ENCODE results near the gene MICOS13. TPM values are rescaled to one million over a fixed set of nuclear protein-coding genes. Genes with fewer than 3 reads are reported as not detected.

MICOS13 gene
- total and polyA plus RNA-seq, 2 experiments from 2014 or later: 15.5 to 54.6 TPM

GRCh38 chr19:5664515-5664914 is 15.8 kb downstream of the MICOS13 start:
- H2AFZ ChIP-seq: no peak overlapping the region
- H3K79me2 ChIP-seq (replicated peaks; ENCODE audit: insufficient read depth): no peaks in the 10 kb centered on the region; the same call in 1 of the 2 replicates
- peaks cover 92% of the 10 kb centered on the region for H3K36me3 Mint-ChIP-seq (ENCODE audit: low read depth)
- H3F3A ChIP-seq (replicated peaks; ENCODE audit: low read depth): peaks cover 11% of the 10 kb centered on the region
- H3K4me2 ChIP-seq: no peak overlapping the region
- peaks cover 13% of the 10 kb centered on the region for H3K4me1 Mint-ChIP-seq
- H3K27ac ChIP-seq (ENCODE audit: low read depth): no peak overlapping the region
- H4K20me1 ChIP-seq (replicated peaks; ENCODE audit: insufficient read depth): peaks cover 20% of the 10 kb centered on the region
- DNase-seq (ENCODE audit: low spot score): no peak
- H3K4me1 ChIP-seq (ENCODE audit: insufficient read depth): 0 out of 2 replicates have a peak, but pooled peaks cover 3% of the 10 kb centered on the region
- ATAC-seq: no peak
- TF ChIP-seq ZNF114 (CRISPR knock-in tag; IDR thresholded peaks at IDR 0.05) (no peak), JUNB (IDR thresholded peaks at IDR 0.05; ENCODE audit: unreplicated experiment) (no peak), CTCF (conservative IDR thresholded peaks at IDR 0.05; ENCODE audit: low read depth in 2 of 2) (no peak), ZNF331 (CRISPR knock-in tag; IDR thresholded peaks at IDR 0.05; ENCODE audit: low read depth) (no peak), EZH2phosphoT487 (IDR thresholded peaks at IDR 0.05; ENCODE audit: unreplicated experiment) (no peak), STAT1 (IDR thresholded peaks at IDR 0.05; ENCODE audit: unreplicated experiment) (no peak), REST (IDR thresholded peaks at IDR 0.05; ENCODE audit: unreplicated experiment) (no peak)
- peaks cover 53% of the 10 kb centered on the region for H3K36me3 ChIP-seq (ENCODE audit: insufficient read depth)
- H3K9me3 Mint-ChIP-seq: no peaks in the 10 kb centered on the region
- H3K27ac Mint-ChIP-seq: no peak overlapping the region
- no peak overlapping the region for H3K4me3 ChIP-seq
- H3K4me3 Mint-ChIP-seq: no peak overlapping the region
- H3K27me3 ChIP-seq (ENCODE audit: insufficient read depth): no peaks in the 10 kb centered on the region
- H3K27me3 Mint-ChIP-seq (ENCODE audit: insufficient read depth, low read depth, poor library complexity): peaks cover 13% of the 10 kb centered on the region
- no peaks in the 10 kb centered on the region for H3K9me2 ChIP-seq (ENCODE audit: insufficient read depth)

- no peaks in the 10 kb centered on the region for H3K9me3 Mint-ChIP-seq
- Histone ChIP-seq H3K79me2 (replicated peaks; ENCODE audit: insufficient read depth) (no peaks in the 10 kb centered on the region; the same call in 1 of the 2 replicates), H3K27ac (ENCODE audit: low read depth) (no peak overlapping the region), H3K4me2 (no peak overlapping the region), H3K9me2 (ENCODE audit: insufficient read depth) (no peaks in the 10 kb centered on the region), H3K36me3 (ENCODE audit: insufficient read depth) (peaks cover 50% of the 10 kb centered on the region), H3K4me1 (ENCODE audit: insufficient read depth) (0 out of 2 replicates have a peak, but pooled peaks cover 3% of the 10 kb centered on the region), H3F3A (replicated peaks; ENCODE audit: low read depth) (peaks cover 11% of the 10 kb centered on the region), H2AFZ (no peak overlapping the region), H3K4me3 (no peak overlapping the region), H4K20me1 (replicated peaks; ENCODE audit: insufficient read depth) (peaks cover 22% of the 10 kb centered on the region), H3K27me3 (ENCODE audit: insufficient read depth) (no peaks in the 10 kb centered on the region)
- H3K27ac Mint-ChIP-seq: no peak overlapping the region
- peaks cover 13% of the 10 kb centered on the region for H3K27me3 Mint-ChIP-seq (ENCODE audit: insufficient read depth, low read depth, poor library complexity)
- peaks cover 13% of the 10 kb centered on the region for H3K4me1 Mint-ChIP-seq
- H3K4me3 Mint-ChIP-seq: no peak overlapping the region
- H3K36me3 Mint-ChIP-seq (ENCODE audit: low read depth): peaks cover 92% of the 10 kb centered on the region
- no peak for ATAC-seq
- no peak for DNase-seq (ENCODE audit: low spot score)
- no peak for TF ChIP-seq CTCF (conservative IDR thresholded peaks at IDR 0.05; ENCODE audit: low read depth in 2 of 2)
- TF ChIP-seq NANOG (IDR thresholded peaks at IDR 0.05; ENCODE audit: borderline replicate concordance): no peak
- TF ChIP-seq REST (IDR thresholded peaks at IDR 0.05; ENCODE audit: unreplicated experiment): no peak
- TF ChIP-seq CREB1 (CRISPR knock-in tag; IDR thresholded peaks at IDR 0.05; ENCODE audit: low read depth): no peak
- no peak for TF ChIP-seq STAT1 (IDR thresholded peaks at IDR 0.05; ENCODE audit: unreplicated experiment)
- no peak for TF ChIP-seq ZNF114 (CRISPR knock-in tag; IDR thresholded peaks at IDR 0.05)
- no peak for TF ChIP-seq ZNF331 (CRISPR knock-in tag; IDR thresholded peaks at IDR 0.05; ENCODE audit: low read depth)
- TF ChIP-seq EZH2phosphoT487 (IDR thresholded peaks at IDR 0.05; ENCODE audit: unreplicated experiment): no peak
- TF ChIP-seq POLR2AphosphoS5 (IDR thresholded peaks at IDR 0.05; ENCODE audit: low read depth): no peak
- TF ChIP-seq EZH2 (IDR thresholded peaks at IDR 0.05; ENCODE audit: low read depth, unreplicated experiment): no peak
- TF ChIP-seq JUNB (IDR thresholded peaks at IDR 0.05; ENCODE audit: unreplicated experiment): no peak
Observed at GRCh38 chr19:5663904-5664303, 16.4 kb downstream of the MICOS13 start.

Data from GM23338 (cell line).